NCI-H1105 treated with DMSO at 0.1 percent for 48 hours (cell line): ENCODE data around the gene NHLRC1.
A peak's percentile ranks its signal among the peaks of the same experiment; 100 is the strongest.
"Not testable (repeated sequence)": the region's sequence is repeated elsewhere in the genome, so short reads cannot be mapped to it uniquely, and the experiment has no call there.

Experiments used
- DNase-seq: peaks from one replicate; lab custom pipeline; 2025; lab: John Stamatoyannopoulos, UW

NHLRC1 gene

DNA sequence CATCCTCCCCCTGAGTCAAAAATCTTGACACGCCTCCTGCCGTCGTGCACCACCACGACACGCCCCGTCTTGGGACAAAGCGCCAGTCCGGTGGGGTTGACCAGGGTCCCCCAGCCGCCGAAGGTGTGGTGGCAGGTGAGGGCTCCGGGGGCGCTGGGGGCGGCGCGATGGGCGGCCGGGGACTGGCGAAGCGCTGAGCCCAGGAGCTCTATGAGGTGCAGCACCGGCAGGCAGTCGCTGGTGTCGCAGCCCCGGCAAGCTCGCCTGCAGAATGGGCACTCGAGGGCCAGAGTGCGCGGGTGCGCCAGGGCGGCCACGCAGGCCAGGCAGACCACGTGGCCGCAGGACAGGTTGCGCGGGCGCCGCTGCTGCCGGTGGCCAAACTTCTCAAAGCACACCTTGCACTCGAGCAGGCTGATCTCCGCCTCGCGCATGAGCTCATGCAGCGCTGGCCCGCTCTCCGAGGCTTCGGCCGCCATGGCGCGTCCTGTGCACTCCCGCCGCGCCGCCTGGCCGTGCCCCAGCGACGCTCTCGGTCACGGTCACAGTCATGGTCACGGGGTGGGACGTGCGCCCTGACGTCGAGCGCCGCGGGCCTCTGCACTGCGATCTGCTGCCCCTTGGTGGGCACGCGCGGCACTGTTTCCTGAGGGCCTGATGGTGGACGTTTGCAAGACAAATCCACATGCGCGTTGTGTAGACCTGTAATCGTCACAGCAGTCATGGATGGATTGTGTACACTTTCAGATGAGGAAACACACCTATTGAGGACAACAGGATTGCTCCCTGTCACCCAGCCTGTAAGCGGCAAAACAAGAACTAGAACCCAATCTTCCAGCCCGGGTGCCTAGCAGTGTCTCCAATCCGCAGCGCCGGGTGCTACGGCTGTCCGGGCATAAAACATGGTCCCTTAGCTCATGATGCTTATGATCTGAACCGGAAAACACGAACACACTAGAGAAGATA, at the start of gene NHLRC1:
Gene NHLRC1 (minus strand): TSS at position 550 of the 966 bp plus-strand sequence. CDS start 71 bp downstream, at position 479.
- DNase-seq, result peak; percentile 63

DNA sequence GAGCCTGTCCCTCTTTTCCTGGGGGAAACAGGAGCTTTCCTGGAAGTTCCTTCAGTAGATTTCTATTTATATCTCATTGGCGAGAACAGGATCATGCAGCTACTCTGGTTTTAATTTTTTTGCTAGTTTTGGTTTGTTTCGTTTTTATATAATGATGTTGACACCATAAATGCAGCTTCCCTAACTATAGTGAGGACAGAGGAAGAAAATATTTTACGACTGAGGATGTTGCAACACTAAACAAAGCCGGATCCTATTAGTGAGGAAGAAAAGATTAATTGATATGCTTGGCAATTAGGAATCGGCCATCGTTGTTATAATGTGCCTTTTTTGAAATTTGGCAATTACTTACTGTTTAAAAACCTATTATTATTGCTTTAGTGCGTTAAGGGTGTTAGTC, 49.4 kb upstream of the NHLRC1 start:
- DNase-seq, result no peak

DNA sequence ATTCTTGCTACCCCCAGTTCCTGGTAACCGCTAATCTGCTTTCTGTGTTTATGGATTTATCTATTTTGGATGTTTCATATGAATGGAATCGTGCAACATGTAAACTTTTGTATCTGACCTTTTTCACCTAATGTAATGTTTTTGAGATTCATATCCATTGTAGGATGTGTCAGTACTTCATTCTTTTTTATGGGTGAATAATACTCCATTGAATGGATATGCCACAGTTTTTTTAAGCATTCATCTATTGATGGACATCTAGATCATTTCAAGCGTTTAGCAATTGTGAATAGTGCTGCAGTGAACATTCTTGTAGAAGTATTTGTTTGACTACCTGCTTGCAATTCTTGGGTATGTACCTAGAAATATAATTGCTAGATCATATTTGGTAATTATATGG, 45.8 kb upstream of the NHLRC1 start:
- no peak for DNase-seq

DNA sequence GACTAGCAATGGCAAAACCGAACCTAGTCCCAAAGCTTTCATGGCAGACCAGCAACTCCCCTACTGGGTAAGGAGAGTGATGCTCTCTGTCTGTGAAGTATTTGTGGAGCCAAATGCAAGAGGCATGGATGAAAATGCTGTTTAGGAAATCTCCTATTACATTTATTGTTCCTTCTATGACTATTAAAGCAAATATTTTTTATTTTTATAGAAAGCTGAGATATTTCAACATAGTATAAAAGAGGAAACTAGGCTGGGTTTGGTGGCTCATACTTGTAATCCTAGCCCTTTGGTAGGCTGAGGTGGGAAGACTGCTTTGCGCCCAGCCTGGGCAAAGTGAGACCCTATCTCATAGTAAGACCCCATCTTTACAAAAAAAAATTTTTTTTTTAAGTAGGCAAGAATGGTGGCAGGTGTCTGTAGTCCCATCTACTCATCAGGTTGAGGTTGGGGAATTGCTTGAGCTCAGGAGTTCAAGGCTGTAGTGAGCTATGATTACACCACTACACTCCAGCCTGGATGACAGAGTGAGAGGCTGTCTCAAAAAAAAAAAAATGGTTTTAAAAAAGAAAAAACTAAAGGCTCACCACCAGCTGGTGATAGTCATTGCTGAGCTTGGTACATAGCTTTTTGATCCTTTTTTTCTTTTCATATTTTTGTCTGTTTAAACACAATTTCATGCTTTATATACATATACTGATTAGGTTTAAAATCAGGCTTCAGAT, 44.0 kb upstream of the NHLRC1 start:
- no peak for DNase-seq

DNA sequence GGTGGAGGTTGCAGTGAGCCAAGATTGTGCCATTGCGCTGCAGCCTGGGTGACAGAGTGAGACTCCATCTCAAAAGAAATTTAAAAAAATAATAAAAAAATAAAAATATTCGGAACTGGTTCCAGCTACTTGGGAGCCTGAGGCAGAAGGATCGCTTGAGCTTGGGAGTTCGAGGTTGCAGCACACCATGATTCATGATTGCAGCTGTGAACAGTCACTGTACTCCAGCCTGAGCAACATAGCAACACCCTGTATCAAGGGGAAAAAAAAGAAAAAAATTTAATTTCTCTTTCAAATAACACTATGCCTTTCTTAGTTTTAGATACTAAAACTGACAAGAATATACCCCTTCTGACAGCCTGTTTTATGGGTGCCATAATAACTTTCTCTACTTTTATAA, 43.3 kb upstream of the NHLRC1 start:
- no peak for DNase-seq

DNA sequence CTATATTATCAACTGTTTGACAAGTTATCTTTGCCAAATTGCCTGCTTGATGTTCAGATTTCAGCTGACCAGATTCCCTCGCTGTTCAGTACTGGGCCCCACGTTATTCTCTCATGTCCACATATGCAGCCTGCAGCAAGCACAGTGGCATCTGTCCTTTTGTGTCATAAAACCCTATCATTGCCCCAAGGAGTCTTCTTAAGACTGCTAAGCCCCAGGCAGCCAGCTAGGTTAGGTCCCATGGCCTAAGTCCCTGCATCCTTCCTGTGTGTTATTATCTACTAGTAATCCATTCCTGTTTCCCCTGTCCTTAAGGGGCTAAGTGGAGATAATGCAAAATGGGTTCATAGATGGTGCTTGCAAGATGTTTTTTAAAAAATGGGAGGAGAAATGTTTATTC, 39.9 kb upstream of the NHLRC1 start:
- DNase-seq, result no peak

DNA sequence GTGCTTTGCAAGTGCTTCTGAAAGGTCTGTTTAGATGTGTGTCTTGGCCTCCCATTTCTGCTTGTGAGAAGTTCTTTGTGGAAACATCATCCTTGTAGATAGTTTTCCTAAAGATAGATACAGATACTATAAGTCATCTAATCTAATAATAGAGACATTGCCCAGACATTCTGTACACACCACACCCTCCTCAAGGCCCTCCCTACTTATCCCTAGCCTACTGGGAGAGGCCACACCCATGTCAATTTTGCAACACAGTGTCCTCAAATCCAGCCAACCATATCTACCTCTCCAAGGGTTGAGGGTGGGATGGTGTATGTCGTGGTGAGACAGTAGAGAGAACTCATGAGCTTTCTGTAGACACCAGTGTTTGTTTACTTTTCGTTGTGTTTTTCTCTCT, 39.0 kb upstream of the NHLRC1 start:
- no peak for DNase-seq

DNA sequence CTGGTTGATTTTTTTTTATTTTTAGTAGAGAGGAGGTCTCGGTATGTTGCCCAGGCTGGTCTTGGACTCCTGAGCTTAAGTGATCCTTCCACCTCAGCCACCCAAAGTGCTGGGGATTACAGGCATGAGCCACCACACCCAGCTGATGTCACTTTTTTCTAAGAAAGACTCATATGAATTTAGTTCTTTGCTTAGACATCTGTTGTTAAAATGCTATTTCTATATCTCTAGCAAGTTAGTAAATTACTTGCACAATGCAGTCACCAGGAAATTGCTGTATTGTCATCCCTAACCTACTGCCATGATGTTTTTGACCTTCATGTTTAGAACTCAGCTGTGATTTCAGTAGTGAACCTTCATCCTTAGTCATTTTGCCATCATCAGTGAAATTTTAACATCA, 38.4 kb upstream of the NHLRC1 start:
- no peak for DNase-seq

DNA sequence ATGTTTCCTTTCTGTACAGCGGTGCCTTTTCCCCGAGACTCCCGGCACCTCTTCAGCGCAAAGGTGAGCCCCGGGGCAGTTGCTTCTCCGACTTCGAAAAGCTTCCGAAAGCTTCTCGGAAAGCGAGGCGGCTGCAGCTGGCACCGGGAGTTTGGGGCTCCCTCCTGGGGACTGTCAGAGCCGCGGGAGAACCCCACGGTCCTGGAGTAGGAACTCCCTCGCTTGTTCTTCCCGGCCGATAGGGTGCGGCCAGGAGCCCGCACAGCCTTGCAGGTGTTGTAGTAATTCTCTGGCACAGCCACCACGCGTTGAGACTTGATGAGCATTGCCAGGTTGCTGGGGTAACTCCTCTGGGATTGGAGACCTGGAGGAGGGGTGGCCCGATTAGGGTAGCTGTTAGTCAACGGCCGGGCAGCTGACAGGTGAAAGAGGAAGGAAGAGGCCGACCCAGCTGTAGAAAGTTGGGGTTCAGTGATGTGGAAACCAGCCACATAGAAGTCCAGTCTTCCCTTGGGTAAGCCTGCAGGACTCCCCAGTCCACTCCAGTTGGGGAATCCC, 33.5 kb upstream of the NHLRC1 start:
- DNase-seq, result peak; percentile 92

DNA sequence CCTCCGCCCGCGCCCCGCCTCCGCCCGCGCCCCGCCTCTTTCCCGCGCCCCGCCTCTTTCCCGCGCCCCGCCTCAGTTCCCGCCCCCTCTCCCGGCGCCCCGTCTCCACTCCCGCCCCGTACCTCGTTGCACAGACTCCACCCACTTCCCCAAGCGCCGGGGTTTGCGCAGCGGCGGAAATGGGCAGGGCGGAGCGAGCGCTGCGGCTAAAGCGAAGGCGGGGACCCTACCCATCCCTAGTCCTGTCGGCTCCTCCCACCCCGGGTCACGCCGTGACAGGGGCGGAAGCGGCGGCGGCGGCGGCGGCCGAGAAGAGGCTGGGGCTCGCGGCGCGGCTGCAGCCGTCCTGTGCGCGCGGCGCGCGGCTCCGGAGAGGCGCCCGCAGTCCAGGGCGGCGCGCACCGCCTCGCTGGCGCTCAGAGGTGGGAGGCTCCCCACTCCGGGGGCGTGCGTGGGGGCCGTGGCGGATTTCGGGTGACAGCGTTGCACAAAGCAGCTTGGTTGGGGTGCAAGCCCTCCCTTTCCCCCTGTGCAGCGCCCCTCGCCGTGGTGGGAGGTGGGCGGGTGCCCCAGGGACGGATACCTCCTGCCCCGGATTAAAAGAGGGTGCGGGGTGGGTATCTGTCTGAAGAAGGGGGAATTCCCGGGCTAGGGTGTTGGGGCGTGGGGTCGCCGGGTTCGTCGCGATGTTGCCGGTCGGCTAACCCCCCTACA, 32.8 kb upstream of the NHLRC1 start, which contains the start of gene KDM1B:
Gene KDM1B (plus strand): TSS at position 273 of the 714 bp plus-strand sequence. CDS start 4,474 bp downstream, outside the sequence.
- peak; percentile 98 for DNase-seq

DNA sequence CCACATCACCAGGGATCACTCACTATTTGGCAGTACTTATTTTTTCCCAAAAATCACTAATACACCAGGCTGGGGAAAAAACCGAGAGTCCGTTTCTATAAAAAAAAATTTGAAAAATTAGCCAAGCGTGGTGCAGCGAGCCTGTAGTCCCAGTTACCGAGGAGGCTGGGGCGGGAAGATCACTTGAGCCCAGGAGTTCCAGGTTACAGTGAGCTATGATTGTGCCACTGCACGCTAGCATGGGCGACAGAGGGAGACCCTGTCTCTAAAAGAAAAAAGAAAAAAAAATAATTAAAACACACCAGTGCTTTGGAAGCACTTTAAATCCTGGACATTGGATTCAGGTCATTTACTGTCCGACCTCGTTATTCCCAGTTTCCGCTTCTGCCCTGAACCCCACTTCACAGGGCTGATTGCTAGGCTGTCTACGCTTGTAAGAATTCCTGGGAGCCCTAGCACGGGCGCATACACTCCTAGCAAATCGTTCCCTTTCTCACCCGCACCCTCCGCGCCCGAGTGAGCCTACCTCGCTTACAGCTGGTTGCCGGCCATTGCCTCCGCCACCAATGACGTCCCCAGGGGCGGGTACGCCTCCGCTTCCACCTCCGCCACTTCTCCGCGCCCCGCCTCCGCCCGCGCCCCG, 32.2 kb upstream of the NHLRC1 start, which contains the start of gene TPMT:
Gene TPMT (minus strand): TSS at position 571 of the 643 bp plus-strand sequence. CDS start 5,950 bp downstream, outside the sequence.
- peak; percentile 98 for DNase-seq

DNA sequence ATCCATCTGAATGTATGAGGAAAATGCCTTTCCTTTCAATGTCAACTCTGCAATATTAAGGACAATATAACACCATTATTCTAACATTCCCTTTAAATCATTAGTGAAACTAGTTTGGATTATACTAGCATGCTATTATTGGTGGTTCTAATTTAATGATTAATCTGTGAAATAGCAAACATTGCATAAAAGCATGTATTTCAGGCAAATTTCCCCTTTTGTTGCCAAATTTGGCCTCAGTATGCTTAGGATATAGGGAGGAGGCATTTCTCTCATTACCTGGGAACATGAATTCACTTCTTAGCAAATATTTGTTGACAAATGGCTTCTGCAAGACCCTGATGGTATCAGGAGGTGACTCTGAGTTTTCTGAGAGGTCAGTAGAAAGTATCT, 30.8 kb upstream of the NHLRC1 start:
- DNase-seq, result no peak

DNA sequence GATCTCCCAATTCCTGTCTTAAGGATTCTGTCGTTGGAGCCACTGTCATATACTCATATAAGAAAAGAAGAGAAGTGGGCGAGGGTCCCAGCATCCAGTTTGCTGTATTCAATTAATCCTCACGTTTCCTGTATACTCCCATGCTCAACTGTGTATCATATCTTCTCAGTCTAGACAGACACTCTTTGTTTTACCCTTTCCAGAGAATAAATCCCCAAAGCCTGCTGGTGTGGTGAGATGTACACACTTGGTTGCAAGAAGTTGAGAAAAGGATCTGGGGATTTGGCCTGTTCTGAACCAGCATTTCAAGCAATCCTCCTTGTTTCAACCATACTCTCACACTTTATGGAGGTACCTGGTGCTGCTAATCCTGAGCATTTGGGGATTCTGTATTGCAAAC, 29.3 kb upstream of the NHLRC1 start:
- no peak for DNase-seq

DNA sequence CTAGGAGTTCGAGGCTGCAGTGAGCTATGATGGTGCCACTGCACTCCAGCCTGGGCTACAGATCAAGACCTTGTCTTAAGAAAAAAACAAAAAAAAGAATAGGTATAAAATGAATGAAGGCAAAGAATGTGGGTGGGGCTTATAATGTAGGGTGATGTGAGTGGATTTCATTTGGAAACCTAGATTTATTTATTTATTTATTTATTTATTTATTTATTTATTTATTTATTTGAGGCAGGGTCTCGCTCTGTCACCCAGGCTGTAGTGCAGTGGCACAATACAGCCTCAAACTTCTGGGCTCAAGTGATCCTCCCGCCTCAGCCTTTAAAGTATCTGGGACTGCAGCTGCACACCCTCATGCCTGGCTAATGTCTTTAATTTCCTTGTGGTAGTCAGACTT, 28.9 kb upstream of the NHLRC1 start:
- DNase-seq, result not testable (repeated sequence)

DNA sequence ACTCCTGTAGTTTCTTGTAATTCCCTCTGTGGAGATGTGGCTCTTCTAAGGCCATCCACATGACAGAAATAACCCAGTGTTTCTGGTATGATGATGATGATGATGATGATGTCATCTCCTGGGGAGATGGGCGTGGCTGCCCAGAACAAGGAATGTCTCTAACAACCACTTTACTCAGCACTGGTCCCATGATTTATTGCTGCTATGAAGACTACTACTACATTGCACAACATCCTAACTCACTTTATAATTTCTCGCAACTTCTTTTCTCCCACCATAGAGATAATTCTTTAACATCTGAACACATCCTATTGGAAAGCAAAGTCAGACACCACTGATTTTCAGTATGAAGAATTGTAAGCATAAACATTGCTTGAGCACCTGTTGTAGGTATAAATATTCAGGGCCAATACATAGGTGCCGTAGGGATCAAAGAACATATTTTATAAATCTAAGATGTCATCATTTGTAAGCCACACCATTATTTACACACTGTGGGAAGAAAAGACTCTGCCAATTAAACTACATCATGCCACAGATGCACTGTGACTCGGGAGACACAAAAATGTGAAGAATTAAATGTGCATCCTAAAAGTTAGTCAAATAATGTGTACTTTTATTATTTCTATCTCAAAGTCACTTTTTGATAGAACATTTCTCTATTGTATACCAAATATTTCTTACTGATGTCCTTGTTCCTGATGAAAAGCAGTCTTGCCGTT, 26.0 kb upstream of the NHLRC1 start:
- DNase-seq, result no peak

DNA sequence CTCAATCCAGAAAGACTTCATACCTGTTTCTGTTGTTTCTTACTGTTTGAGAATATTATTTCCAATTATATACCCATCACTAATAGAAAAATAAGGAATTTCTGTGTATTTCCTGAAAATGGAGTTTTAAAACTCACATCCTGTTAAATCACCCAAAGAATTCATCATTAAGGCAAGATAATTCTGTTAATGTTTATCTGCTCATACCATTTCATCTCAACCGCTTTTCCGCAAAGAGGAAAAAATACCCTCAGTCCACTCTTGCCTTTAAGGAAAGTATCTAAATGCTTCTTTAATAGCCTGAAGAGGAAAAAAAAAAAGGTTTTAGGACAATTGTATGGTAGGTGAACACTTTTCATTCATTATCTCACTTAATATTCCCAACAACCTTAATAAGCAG, 25.1 kb upstream of the NHLRC1 start:
- no peak for DNase-seq

DNA sequence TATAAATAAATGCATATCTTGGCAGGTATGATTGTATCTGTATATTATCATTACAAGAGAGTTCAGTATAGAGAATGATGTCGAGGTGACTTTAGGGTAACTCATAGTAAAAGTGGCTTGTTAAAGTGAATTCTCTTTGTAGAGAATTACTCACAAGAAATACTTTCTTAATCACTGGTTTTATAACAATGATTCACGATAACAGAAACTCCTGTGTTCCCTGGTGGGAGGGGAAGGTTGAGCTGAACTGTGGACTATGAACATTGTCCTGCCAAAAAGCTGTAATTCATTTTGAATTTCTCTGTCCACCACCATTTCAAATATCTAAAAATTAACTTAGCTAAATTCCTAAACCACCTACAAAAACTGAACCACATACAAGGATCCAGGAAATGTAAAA, 24.7 kb upstream of the NHLRC1 start:
- no peak for DNase-seq

DNA sequence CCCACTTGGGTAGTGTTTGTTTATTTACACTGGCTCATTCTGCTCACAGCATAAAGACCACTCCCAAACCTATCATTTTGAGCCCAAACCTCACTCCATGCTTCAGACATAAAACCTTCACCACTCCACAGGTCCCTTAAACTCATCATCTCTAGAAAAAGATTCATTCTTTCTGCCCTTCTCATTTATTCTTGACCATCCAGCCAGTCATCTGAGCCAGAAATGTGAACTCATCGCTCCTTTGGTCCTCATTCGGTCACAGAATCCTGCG, 20.0 kb upstream of the NHLRC1 start:
- DNase-seq, result peak; percentile 80

DNA sequence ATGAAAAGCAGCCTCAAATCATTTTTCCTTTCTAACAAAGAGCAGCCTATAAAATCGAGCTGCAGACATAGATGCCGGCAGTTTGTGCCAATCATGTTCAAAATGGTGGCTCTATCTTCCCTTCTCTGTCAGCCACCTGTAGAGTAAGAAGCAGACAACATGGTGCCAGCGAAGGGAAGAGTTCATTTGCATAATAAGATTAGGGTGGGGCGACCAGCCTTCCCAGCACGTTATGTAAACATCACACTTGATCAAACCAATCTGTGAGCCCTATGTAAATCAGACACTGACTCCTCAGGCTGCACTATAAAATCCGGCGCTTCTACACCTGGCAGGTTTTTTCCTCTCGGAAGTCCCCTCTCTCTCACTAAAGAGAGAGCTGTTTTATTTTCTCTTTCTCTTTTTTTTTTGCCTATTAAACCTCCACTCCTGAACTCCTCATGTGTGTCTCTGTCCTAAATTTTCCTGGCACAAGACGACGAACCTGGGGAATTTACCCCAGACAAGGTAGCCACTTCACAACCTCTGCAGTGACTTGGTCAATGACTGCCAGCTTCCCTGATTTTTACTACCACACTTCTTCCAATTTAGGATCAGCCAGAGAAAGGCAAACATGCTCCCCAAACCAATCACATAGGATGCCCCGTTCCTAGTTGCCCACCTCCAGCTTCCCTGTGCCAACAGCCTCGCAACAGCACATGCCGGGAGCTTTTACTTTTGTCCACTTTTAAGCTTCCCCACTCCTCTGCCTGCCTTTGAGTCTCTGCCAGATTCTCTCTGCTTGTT, 19.5 kb upstream of the NHLRC1 start:
- peak; percentile 96 for DNase-seq

DNA sequence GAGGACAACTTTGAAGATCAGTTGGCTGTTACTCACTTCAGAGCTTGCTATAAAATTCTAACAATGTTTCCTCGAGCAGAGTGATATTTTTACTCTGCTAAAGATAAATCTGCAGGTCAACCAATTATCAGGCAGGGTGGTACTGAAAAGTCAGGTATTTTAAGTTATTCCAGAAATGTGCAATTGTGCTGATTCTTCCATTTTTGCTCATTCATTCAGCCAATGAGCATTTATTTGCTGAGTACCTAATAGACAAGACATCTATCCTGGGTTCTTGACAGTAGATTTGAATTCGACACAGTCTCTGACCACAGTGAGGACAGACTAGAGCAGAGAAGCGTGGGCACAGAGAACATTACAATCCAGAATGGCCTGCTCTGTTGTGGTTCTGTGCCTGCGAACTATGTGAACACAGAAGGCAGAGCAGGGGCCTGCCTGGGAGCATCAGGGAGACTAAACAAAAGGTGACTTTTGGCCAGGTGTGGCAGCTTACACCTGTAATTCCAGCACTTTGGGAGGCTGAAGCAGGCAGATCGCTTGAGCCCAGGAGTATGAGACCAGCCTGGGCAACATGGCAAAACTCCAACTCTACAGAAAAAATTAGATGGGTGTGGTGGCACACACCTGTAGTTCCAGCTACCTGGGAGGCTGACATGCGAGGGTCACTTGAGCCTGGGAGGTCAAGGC, 17.6 kb upstream of the NHLRC1 start:
- DNase-seq, result no peak
